Loucy (cell line): ENCODE results near the gene ARPIN.

ENCODE experiments used
- H2AFZ ChIP-seq: fragments of 200-600 bp; sonication (generic); 2 replicates; pipeline ENCODE4 v1.6.0; 2016; ENCODE audit warnings: antibody characterized with exemption, mild to moderate bottlenecking, low read length, moderate library complexity
- H3F3A ChIP-seq: fragments of 200-600 bp; 2 replicates; pipeline ENCODE4 v1.6.0; 2016; ENCODE audit warnings: antibody characterized with exemption, low read depth, mild to moderate bottlenecking
- H3K27me3 ChIP-seq: fragments of 200-600 bp; sonication (generic); 2 replicates; pipeline ENCODE4 v1.6.1; 2014; ENCODE audit warnings: low read length, mild to moderate bottlenecking; ENCODE audit not compliant: insufficient read depth, poor library complexity, severe bottlenecking
- H3K36me3 ChIP-seq: fragments of 200-600 bp; sonication (generic); 2 replicates; pipeline ENCODE4 v1.6.1; 2016; ENCODE audit warnings: low read length; ENCODE audit not compliant: insufficient read depth
- H3K4me1 ChIP-seq: fragments of 200-600 bp; sonication (generic); 2 replicates; pipeline ENCODE4 v1.5.1; 2014; ENCODE audit warnings: low read length, mild to moderate bottlenecking; ENCODE audit not compliant: insufficient read depth, poor library complexity, severe bottlenecking
- H3K4me2 ChIP-seq: fragments of 200-600 bp; sonication (generic); 2 replicates; pipeline ENCODE4 v1.6.0; 2014; ENCODE audit warnings: antibody characterized with exemption, low read length, low read depth, mild to moderate bottlenecking; ENCODE audit not compliant: poor library complexity, severe bottlenecking
- H3K4me3 ChIP-seq: fragments of 200-600 bp; sonication (generic); 2 replicates; pipeline ENCODE4 v1.5.1; 2014; ENCODE audit warnings: low read length, mild to moderate bottlenecking, mixed read lengths; ENCODE audit not compliant: poor library complexity, severe bottlenecking
- H3K79me2 ChIP-seq: fragments of 200-600 bp; sonication (generic); 2 replicates; pipeline ENCODE4 v1.6.1; 2014; ENCODE audit warnings: low read length; ENCODE audit not compliant: insufficient read depth
- H3K9ac ChIP-seq: fragments of 200-600 bp; sonication (generic); 2 replicates; pipeline ENCODE4 v1.6.0; 2014; ENCODE audit warnings: mild to moderate bottlenecking, low read depth, low read length, moderate library complexity; ENCODE audit not compliant: poor library complexity, severe bottlenecking
- H3K9me2 ChIP-seq: fragments of 200-600 bp; sonication (generic); replicated peaks from 2 replicates; pipeline ENCODE4 v1.6.1; 2016; ENCODE audit warnings: low read depth, low read length, mixed read lengths
- H3K9me3 ChIP-seq: fragments of 200-600 bp; sonication (generic); 2 replicates; pipeline ENCODE4 v1.6.1; 2014; ENCODE audit warnings: mild to moderate bottlenecking, antibody characterized with exemption, low read length, low read depth; ENCODE audit not compliant: insufficient read depth
- H4K20me1 ChIP-seq: fragments of 200-600 bp; sonication (generic); 2 replicates; pipeline ENCODE4 v1.6.0; 2014; ENCODE audit warnings: antibody characterized with exemption, low read length, mild to moderate bottlenecking; ENCODE audit not compliant: insufficient read depth, poor library complexity, severe bottlenecking
- EZH2phosphoT487 ChIP-seq: fragments of 200-600 bp; IDR thresholded peaks from 2 replicates; pipeline ENCODE4 v1.6.1; 2018; ENCODE audit warnings: antibody characterized with exemption, mild to moderate bottlenecking, moderate library complexity, borderline replicate concordance
- TF ChIP-seq, protein P1 (sequence below): fragments of 200-600 bp; sonication (generic); conservative IDR thresholded peaks from 2 replicates; pipeline ENCODE4 v1.5.1; 2014; ENCODE audit warnings: mild to moderate bottlenecking, antibody characterized with exemption, low read length

The ARPIN gene

DNA sequence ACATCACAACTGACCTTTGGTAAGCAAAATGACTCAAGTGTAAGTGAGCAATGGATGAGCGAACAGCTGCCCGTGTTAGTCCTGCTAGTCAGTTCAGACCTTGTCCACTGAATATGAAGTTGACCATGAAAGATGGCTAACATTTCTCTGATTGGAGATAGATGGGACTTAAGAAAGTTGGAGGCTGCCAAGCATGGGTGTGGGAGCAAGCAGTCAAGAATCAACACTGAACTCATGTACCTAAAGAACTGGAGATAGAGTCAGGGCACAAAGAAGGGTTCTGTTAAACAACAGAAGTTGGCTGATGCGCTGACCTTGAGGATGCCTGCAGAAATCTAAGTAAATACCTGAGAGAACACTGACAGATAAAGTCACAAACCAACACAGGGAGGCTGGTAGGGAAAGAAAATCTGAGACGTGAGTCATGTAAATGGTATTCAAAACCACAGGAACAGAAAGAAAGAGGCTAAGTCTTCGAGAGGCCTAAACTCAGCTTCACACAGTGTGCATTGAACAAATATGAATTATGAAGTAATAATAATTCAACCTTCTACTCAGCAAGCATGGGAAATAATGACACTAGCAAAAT, 67.4 kb downstream of the ARPIN start:
- Histone ChIP-seq H3K36me3 (0 out of 2 replicates have a peak, but pooled peaks cover 6% of the 10 kb centered on the region), H3K9ac (no peak overlapping the region), H4K20me1 (no peaks in the 10 kb centered on the region), H3F3A (no peaks in the 10 kb centered on the region), H3K4me1 (no peaks in the 10 kb centered on the region), H3K9me2 (no peaks in the 10 kb centered on the region), H3K4me2 (no peak overlapping the region), H3K9me3 (no peaks in the 10 kb centered on the region), H3K27me3 (no peaks in the 10 kb centered on the region), H3K4me3 (no peak overlapping the region), H3K79me2 (no peaks in the 10 kb centered on the region), H2AFZ (no peak overlapping the region)
- TF ChIP-seq, protein P1, sequence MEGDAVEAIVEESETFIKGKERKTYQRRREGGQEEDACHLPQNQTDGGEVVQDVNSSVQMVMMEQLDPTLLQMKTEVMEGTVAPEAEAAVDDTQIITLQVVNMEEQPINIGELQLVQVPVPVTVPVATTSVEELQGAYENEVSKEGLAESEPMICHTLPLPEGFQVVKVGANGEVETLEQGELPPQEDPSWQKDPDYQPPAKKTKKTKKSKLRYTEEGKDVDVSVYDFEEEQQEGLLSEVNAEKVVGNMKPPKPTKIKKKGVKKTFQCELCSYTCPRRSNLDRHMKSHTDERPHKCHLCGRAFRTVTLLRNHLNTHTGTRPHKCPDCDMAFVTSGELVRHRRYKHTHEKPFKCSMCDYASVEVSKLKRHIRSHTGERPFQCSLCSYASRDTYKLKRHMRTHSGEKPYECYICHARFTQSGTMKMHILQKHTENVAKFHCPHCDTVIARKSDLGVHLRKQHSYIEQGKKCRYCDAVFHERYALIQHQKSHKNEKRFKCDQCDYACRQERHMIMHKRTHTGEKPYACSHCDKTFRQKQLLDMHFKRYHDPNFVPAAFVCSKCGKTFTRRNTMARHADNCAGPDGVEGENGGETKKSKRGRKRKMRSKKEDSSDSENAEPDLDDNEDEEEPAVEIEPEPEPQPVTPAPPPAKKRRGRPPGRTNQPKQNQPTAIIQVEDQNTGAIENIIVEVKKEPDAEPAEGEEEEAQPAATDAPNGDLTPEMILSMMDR: no peak
- no peak for TF ChIP-seq EZH2phosphoT487
